ENCODE results near the gene HOXC9.
A peak's percentile ranks its signal among the peaks of the same experiment; 100 is the strongest.

The HOXC9 gene

GRCh38 chr12:54032086-54032619 is 32.2 kb downstream of the HOXC9 start:
- no peak overlapping the region for H3K27ac ChIP-seq (ENCODE audit: low read depth, low read length, poor library complexity, severe bottlenecking)
- TF ChIP-seq, protein P1, sequence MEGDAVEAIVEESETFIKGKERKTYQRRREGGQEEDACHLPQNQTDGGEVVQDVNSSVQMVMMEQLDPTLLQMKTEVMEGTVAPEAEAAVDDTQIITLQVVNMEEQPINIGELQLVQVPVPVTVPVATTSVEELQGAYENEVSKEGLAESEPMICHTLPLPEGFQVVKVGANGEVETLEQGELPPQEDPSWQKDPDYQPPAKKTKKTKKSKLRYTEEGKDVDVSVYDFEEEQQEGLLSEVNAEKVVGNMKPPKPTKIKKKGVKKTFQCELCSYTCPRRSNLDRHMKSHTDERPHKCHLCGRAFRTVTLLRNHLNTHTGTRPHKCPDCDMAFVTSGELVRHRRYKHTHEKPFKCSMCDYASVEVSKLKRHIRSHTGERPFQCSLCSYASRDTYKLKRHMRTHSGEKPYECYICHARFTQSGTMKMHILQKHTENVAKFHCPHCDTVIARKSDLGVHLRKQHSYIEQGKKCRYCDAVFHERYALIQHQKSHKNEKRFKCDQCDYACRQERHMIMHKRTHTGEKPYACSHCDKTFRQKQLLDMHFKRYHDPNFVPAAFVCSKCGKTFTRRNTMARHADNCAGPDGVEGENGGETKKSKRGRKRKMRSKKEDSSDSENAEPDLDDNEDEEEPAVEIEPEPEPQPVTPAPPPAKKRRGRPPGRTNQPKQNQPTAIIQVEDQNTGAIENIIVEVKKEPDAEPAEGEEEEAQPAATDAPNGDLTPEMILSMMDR (IDR thresholded peaks at IDR 0.05; ENCODE audit: low read length) = no peak
- TF ChIP-seq EZH2 (IDR thresholded peaks at IDR 0.05; ENCODE audit: borderline replicate concordance, low read length) = no peak
- no peak overlapping the region for H3K4me3 ChIP-seq (ENCODE audit: low read depth, low read length, poor library complexity, severe bottlenecking)
- no peaks in the 10 kb centered on the region for H3F3A ChIP-seq (ENCODE audit: insufficient read depth, low read length)
- peaks cover 4% of the 10 kb centered on the region; the same call in 1 of the 2 replicates for H3K27me3 ChIP-seq (ENCODE audit: insufficient read depth, low read length)
- no peak overlapping the region for H3K9ac ChIP-seq (ENCODE audit: low read length)
- no peaks in the 10 kb centered on the region for H4K20me1 ChIP-seq (ENCODE audit: insufficient read depth, low read length)
- H2AFZ ChIP-seq (ENCODE audit: low read length) = no peak overlapping the region
- H3K79me2 ChIP-seq (ENCODE audit: insufficient read depth, low read length) = no peaks in the 10 kb centered on the region
- H3K36me3 ChIP-seq (ENCODE audit: insufficient read depth, low read length) = no peaks in the 10 kb centered on the region
- H3K9me3 ChIP-seq (ENCODE audit: low read length) = no peaks in the 10 kb centered on the region
- no peaks in the 10 kb centered on the region for H3K9me2 ChIP-seq (ENCODE audit: low read depth, low read length)
- H3K4me2 ChIP-seq (ENCODE audit: low read length) = no peak overlapping the region
- H3K4me1 ChIP-seq (ENCODE audit: insufficient read depth, low read length, severe bottlenecking) = peaks cover 2% of the 10 kb centered on the region

DNA sequence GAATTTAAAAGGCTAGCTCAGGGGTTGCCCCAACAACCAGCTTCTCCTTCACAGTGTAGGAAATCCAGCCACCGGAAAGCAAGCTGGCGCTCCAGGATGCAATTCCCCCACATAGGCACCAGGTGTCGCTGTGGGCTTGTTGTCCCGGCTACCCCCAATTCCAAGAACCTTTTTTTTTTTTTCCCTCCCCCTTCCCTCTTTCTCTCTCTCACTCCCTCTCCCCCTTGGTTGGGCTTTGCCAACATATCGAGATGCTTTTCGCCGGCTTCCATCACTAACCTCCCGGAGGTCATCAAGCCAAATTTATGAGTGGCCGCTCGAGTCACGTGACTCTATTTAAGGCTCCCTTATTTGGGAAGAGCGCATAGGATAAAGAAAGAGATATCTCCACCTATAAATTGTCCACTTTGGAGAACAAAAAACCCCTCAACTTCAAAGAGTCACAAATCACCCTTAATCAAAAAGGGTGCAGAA is 32.7 kb downstream of the HOXC9 start, which contains the start of gene HOXC5:
TSS of gene HOXC5 (plus strand) at position 424 of the 474 bp plus-strand sequence. CDS start 73 bp downstream, outside the sequence.
- Histone ChIP-seq H3K79me2 (ENCODE audit: insufficient read depth, low read length) (no peaks in the 10 kb centered on the region), H3K4me2 (ENCODE audit: low read length) (no peak within 1 kb of the TSS), H3K4me1 (ENCODE audit: insufficient read depth, low read length, severe bottlenecking) (no peaks in the 10 kb centered on the region), H4K20me1 (ENCODE audit: insufficient read depth, low read length) (no peaks in the 10 kb centered on the region), H3F3A (ENCODE audit: insufficient read depth, low read length) (no peaks in the 10 kb centered on the region), H2AFZ (ENCODE audit: low read length) (no peak within 1 kb of the TSS), H3K9ac (ENCODE audit: low read length) (no peak within 1 kb of the TSS), H3K27ac (ENCODE audit: low read depth, low read length, poor library complexity, severe bottlenecking) (no peak within 1 kb of the TSS), H3K9me2 (ENCODE audit: low read depth, low read length) (no peaks in the 10 kb centered on the region), H3K36me3 (ENCODE audit: insufficient read depth, low read length) (no peaks in the 10 kb centered on the region), H3K4me3 (ENCODE audit: low read depth, low read length, poor library complexity, severe bottlenecking) (no peak within 1 kb of the TSS), H3K27me3 (ENCODE audit: insufficient read depth, low read length) (peaks cover 4% of the 10 kb centered on the region; the same call in 1 of the 2 replicates), H3K9me3 (ENCODE audit: low read length) (no peaks in the 10 kb centered on the region)
- TF ChIP-seq, protein P1 (IDR thresholded peaks at IDR 0.05; ENCODE audit: low read length) = peak; percentile 91
- TF ChIP-seq EZH2 (IDR thresholded peaks at IDR 0.05; ENCODE audit: borderline replicate concordance, low read length) = no peak

DNA sequence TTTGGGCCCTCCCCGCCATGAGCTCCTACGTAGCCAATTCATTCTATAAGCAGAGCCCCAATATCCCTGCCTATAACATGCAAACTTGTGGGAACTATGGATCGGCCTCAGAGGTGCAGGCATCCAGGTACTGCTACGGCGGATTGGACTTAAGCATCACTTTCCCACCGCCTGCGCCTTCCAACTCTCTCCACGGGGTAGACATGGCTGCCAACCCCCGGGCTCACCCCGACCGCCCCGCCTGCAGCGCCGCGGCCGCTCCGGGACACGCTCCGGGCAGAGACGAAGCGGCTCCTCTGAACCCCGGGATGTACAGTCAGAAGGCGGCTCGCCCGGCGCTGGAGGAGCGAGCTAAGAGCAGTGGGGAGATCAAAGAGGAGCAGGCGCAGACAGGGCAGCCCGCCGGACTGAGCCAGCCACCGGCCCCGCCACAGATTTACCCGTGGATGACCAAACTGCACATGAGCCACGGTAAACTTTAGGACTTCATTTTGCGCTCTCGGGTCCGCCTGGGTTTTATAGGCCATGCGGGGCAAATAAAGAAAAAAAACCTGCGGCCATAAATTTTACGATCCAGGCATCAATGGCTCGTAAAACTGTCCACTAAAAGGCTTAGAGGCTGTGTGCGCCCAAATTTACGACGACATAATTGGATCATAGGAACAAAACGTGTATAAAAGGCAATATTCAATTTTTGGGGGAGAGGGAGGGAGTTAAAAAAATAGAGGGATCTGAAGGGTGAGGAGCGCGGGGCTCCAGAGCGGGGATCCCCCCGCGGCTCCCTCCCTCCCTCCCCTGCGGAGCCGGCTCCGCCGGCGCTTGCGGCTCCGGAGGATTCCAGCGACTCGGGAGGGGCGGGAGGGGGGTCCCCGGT is 33.4 kb downstream of the HOXC9 start:
- H3K4me2 ChIP-seq (ENCODE audit: low read length) = no peak overlapping the region
- H3K27ac ChIP-seq (ENCODE audit: low read depth, low read length, poor library complexity, severe bottlenecking) = no peak overlapping the region
- H3K9me3 ChIP-seq (ENCODE audit: low read length) = no peaks in the 10 kb centered on the region
- no peak overlapping the region for H2AFZ ChIP-seq (ENCODE audit: low read length)
- no peak overlapping the region for H3K4me3 ChIP-seq (ENCODE audit: low read depth, low read length, poor library complexity, severe bottlenecking)
- H3F3A ChIP-seq (ENCODE audit: insufficient read depth, low read length) = no peaks in the 10 kb centered on the region
- no peaks in the 10 kb centered on the region for H3K9me2 ChIP-seq (ENCODE audit: low read depth, low read length)
- no peak overlapping the region for H3K9ac ChIP-seq (ENCODE audit: low read length)
- H3K27me3 ChIP-seq (ENCODE audit: insufficient read depth, low read length) = peaks cover 4% of the 10 kb centered on the region; the same call in 1 of the 2 replicates
- H3K4me1 ChIP-seq (ENCODE audit: insufficient read depth, low read length, severe bottlenecking) = no peaks in the 10 kb centered on the region
- H4K20me1 ChIP-seq (ENCODE audit: insufficient read depth, low read length) = no peaks in the 10 kb centered on the region
- no peak for TF ChIP-seq EZH2 (IDR thresholded peaks at IDR 0.05; ENCODE audit: borderline replicate concordance, low read length)
- TF ChIP-seq, protein P1 (IDR thresholded peaks at IDR 0.05; ENCODE audit: low read length) = no peak
- H3K79me2 ChIP-seq (ENCODE audit: insufficient read depth, low read length) = no peaks in the 10 kb centered on the region
- no peaks in the 10 kb centered on the region for H3K36me3 ChIP-seq (ENCODE audit: insufficient read depth, low read length)

Data from OCI-LY1 (cell line).